ENCODE data around the gene HTR5A. TPM values are rescaled to one million over a fixed set of nuclear protein-coding genes. Genes with fewer than 3 reads are reported as not detected.

Gene HTR5A
- total RNA-seq, 4 donors from 2014 or later, result not detected

DNA sequence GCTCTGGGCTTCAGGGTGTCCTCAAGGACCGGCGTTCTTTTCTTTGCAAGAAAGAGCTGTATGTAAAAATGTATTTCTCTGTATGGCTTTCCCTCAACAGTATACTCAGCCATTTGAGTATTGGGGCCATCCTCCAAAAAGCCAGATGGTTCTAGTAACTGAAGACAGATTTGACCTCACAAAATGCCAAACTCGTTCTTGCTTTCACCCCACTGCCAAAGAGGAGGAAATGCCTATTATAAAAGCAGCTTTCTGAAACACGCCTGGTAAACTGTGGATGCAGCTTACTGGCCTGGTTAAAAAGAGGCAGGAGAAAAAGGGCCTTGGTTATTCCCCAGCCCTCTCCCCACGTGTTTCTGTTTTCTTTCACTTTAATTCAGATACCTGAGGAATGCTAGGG lies 7.7 kb upstream of the HTR5A start:
- no peak for TF ChIP-seq CTCF (IDR thresholded peaks at IDR 0.05; ENCODE audit: low read depth)

- no peak for TF ChIP-seq CTCF (IDR thresholded peaks at IDR 0.05; ENCODE audit: low read depth)
Measured at GRCh38 chr7:155064186-155064585, 5.9 kb upstream of the HTR5A start.

DNA sequence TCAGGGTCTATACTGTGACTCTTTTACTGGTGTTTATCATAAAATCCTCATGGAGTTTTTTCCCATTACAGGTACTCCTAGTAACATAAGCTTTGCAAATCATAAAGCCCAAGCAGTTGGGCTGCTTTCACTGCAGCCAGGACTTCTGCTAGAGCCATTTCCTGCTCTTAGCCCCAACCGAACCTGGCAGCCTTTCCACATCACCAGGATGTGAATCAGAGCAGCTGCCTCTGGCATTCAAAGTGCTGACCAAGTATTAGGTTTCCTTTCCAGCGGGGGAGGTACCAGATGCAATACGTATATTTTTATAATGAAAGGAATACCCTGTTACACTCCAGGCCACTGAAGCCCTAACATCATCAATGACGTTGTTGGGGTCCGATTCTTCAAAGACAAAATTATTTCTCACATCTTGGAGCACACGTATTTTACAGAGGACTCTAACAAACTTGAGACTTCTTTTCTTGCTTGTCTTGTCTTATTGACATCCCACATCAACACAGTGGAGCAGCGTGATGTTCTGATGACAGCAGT lies 3.6 kb upstream of the HTR5A start:
- TF ChIP-seq CTCF (IDR thresholded peaks at IDR 0.05; ENCODE audit: low read depth), result no peak

GRCh38 chr7:155071121-155071651 lies 1.1 kb downstream of the HTR5A start:
- no peak for TF ChIP-seq CTCF (IDR thresholded peaks at IDR 0.05; ENCODE audit: low read depth)

DNA sequence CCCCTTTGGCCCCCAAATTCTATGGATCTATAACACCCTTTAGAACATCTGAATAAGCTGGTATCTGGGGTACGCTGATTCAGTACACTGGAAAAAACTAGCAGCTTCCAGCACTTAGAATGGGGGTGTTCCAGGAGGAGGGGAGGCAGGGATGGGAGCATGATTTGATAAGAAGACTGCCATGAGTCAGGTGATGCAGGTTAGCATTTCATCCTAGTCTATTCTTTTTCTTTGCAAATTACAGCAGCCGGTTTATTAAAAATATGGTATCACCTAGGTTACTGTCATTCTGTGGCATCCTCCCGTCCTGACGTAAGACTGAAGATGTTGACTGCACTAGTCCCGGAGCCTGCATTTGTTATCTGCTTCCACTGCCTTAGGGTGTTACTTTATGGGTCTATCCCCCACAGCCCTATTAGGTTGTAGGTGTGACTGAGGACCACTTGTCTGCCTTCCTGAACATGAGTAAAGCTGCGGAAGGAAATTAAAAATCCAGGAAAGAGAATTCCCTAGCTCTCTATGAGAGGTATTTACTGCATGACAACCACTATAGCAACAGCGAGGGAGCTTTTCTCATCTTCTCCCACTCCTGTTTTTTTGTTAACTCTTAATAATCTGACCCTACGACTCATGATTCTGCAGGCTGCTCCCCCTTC lies 1.9 kb downstream of the HTR5A start:
- no peak for TF ChIP-seq CTCF (IDR thresholded peaks at IDR 0.05; ENCODE audit: low read depth)

- TF ChIP-seq CTCF (IDR thresholded peaks at IDR 0.05; ENCODE audit: low read depth), result no peak
Measured at GRCh38 chr7:155073922-155074321, 3.8 kb downstream of the HTR5A start.

GRCh38 chr7:155084021-155084420 lies 13.9 kb downstream of the HTR5A start:
- TF ChIP-seq CTCF (IDR thresholded peaks at IDR 0.05; ENCODE audit: low read depth), result no peak
